ENCODE measurements around the gene AKAP13. TPM values are rescaled to one million over a fixed set of nuclear protein-coding genes. Genes with fewer than 3 reads are reported as not detected.

The AKAP13 gene
- 50.9 and 70.6 TPM in 2 replicates for total RNA-seq

DNA sequence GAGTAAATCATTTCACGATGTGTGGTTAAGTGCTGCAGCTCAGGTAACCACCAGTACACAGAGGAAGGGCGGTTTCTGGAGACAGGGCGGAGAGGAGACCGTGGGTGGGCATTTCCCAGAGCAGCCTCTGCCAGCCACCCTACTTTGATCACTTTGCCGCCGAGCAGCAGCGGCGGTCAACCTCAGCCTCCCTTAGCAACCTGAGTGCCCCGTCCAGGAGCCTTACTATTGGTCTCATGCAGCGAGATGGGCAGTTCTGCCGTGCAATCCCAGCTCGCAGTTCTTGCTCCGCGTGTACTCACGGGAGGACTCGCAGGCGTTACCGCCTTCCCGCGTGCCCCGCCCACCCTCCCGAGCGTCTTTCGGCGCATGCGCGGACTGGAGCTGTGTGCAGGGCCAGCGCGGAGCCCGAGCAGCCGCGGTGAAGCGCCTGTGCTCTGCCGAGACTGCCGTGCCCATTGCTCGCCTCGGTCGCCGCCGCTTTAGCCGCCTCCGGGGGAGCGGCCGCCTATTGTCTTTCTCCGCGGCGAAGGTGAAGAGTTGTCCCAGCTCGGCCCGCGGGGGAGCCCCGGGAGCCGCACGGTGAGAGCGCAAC is at the start of gene AKAP13:
AKAP13 (plus strand) TSS at position 387 of the 595 bp plus-strand sequence. CDS start 105,118 bp downstream, outside the sequence.

DNA sequence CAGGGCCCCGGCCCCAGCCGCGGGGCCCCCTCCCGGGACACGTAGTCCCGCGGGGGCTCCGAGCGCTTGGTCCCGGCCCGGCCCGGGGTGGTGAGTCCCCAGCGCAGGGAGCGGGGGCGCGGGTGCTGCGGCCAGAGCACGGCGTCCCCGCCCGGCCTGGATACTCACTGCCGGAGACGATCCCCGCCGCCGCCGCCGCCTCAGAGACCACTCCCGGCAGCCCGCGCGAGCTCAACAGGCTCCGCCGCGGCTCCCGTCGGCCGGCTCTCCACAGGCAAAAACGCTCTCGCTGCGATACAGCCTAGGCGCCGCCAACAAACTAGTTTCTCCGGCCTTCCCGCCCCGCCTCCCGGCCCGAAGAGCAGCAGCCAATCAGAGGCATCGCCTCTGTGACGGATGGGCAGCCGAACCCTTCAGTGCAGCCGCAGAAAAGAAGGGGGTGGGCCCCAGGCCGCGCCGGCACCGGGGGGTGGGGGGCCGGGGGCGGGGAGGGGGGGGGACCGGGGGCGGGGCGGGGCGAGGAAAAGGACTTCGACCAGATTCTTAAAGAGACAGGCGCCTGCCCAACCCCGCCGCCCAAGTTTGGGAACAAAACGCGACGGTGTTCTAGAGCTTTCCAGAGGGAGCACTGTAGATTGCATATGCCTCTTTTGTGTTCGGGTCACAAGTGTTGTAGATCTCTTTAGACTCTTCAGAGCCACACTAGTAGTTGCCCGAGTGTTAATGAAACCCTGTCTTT is 414.4 kb downstream of the AKAP13 start, which contains the start of gene KLHL25:
KLHL25 (minus strand) TSS at position 328 of the 739 bp plus-strand sequence. CDS start 25,115 bp downstream, outside the sequence.

Measured in smooth muscle cell of bladder (primary cell).